Immature natural killer cell (primary cell): Measurements from ENCODE around the gene RFX1. TPM values are rescaled to one million over a fixed set of nuclear protein-coding genes. Genes with fewer than 3 reads are reported as not detected.
A peak's percentile ranks its signal among the peaks of the same experiment; 100 is the strongest.

Experiments
- DNase-seq, 3 donors: peaks; one replicate each; pipeline ENCODE4 v3.0.0; 2022; ENCODE audit warnings: mixed read lengths in 1 of 3
- H3K27ac Mint-ChIP-seq, 6 donors: one replicate each; pipeline ENCODE4 v1.8.0; 2020; ENCODE audit warnings: mixed read lengths in 6 of 6, mild to moderate bottlenecking in 5 of 6, inconsistent platforms in 4 of 6, moderate library complexity in 3 of 6
- H3K27me3 Mint-ChIP-seq, 3 donors: one replicate each; pipeline ENCODE4 v1.8.0; 2020 to 2021; ENCODE audit warnings: low read depth in 3 of 3, mild to moderate bottlenecking in 3 of 3, mixed read lengths in 3 of 3, moderate library complexity in 3 of 3, inconsistent platforms in 1 of 3
- H3K36me3 Mint-ChIP-seq, 3 donors: one replicate each; pipeline ENCODE4 v1.8.0; 2020; ENCODE audit warnings: mixed read lengths in 3 of 3, inconsistent platforms in 2 of 3, mild to moderate bottlenecking in 2 of 3
- H3K4me1 Mint-ChIP-seq, 2 donors: one replicate each; pipeline ENCODE4 v1.8.0; 2020; ENCODE audit warnings: inconsistent platforms in 2 of 2, mild to moderate bottlenecking in 2 of 2, mixed read lengths in 2 of 2, moderate library complexity in 1 of 2
- H3K4me3 Mint-ChIP-seq, 5 donors: one replicate each; pipeline ENCODE4 v1.8.0; 2020; ENCODE audit warnings: mild to moderate bottlenecking in 5 of 5, mixed read lengths in 5 of 5, inconsistent platforms in 3 of 5, moderate library complexity in 3 of 5
- H3K9me3 Mint-ChIP-seq, 6 donors: one replicate each; pipeline ENCODE4 v1.8.0; 2020; ENCODE audit warnings: mild to moderate bottlenecking in 6 of 6, mixed read lengths in 6 of 6, inconsistent platforms in 4 of 6, moderate library complexity in 3 of 6
- polyA plus RNA-seq, 3 donors: library from polyadenylated mRNA; unstranded; fragments of 300-500 nt; fragmentation: Illumina TruSeq; gene quantifications; one replicate each; pipeline ENCODE4 v1.2.3, GENCODE V29; 2021

RFX1 gene
- polyA plus RNA-seq, 3 donors from 2014 or later = 0.21 to 1.5 (median 0.66) TPM

DNA sequence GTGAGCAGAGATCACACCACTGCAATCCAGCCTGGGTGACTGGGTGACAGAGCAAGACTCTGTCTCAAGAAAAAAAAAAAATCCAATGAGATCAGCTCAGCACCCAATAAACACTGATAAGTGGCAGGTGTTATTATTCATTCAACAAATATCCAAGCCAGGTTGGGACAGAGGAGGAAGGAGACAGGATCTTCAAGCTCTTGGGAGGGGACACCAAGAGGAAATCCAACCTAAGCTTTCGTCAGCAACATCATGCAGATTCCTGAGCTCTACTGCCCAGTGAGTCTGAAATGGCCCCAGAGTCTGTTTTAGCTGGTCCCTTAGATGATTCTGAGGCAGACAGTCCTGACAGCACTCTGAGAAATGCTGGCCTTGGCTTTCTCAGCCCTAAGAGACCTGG lies 7.7 kb downstream of the RFX1 start:
- Mint-ChIP-seq H3K4me3 (no peak overlapping the region), H3K36me3 (peaks cover 0 to 4% (median 0%) of the 10 kb centered on the region in 3 donors), H3K27ac (peak overlapping the region in 4 of 6 donors; percentile 40 to 65 (median 50)), H3K27me3 (peaks cover 0 to 6% (median 5%) of the 10 kb centered on the region in 3 donors), H3K4me1 (peaks cover 21 to 26% of the 10 kb centered on the region in 2 donors), H3K9me3 (no peaks in the 10 kb centered on the region)
- DNase-seq = no peak

DNA sequence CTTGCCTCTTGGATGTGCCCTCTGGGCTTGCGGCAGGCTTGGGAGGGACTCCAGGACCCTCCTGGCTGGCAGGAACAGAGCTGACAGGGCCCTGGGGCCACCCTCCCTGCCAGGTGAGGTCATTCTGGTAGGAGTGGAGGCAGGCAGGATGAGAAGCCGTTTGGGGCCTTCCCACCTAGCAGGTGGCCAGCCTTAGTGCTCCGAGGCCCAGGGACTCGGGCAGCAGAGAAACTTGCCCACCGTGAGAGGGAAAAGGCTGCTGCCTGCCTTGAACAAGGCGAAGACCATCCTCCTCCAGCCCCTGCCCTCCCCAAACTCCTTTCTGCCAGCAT lies 8.5 kb downstream of the RFX1 start:
- H3K36me3 Mint-ChIP-seq = peaks cover 0 to 8% (median 0%) of the 10 kb centered on the region in 3 donors
- H3K4me1 Mint-ChIP-seq = peaks cover 13 to 17% of the 10 kb centered on the region in 2 donors
- H3K9me3 Mint-ChIP-seq = no peaks in the 10 kb centered on the region
- DNase-seq = no peak
- no peak overlapping the region for H3K27ac Mint-ChIP-seq
- peaks cover 0 to 5% (median 4%) of the 10 kb centered on the region in 3 donors for H3K27me3 Mint-ChIP-seq
- no peak overlapping the region for H3K4me3 Mint-ChIP-seq

DNA sequence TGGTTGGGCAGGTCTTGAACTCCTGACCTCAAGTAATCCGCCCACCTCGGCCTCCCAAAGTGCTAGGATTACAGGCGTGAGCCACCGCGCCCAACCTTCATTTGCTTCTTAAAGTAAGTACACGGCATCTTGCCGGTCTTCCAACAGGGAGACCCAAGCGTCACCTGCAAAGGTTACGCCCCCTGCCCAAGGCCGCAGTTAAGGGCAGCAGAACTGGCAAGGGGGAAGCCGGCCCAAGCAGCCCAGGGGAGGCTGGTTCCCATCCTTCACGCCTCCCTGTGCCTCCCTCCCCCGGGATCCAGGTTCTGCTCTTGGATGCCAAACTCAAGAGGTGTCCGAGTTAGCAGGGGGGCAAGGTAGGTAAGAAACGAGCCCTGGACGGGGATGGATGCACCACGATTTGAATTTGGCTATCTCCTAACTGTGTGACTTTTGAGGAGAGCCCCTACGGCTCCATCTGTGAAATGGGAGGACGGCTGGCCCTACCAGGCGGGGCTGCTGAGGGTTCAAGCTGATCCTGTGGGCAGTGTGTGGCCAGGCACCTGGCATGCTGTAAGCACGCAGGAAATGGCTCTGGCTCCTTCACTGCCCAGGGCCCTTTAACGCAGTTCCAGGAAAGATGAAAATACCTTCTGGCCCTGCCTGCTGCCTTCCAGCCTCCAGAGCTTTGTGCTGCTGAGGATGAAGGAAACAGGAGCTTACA lies 9.0 kb downstream of the RFX1 start:
- Mint-ChIP-seq H3K9me3 (no peaks in the 10 kb centered on the region), H3K4me1 (peaks cover 8 to 14% of the 10 kb centered on the region in 2 donors), H3K4me3 (no peak overlapping the region), H3K36me3 (peaks cover 0 to 10% (median 0%) of the 10 kb centered on the region in 3 donors), H3K27me3 (peaks cover 0 to 5% (median 0%) of the 10 kb centered on the region in 3 donors), H3K27ac (no peak overlapping the region)
- DNase-seq = no peak

DNA sequence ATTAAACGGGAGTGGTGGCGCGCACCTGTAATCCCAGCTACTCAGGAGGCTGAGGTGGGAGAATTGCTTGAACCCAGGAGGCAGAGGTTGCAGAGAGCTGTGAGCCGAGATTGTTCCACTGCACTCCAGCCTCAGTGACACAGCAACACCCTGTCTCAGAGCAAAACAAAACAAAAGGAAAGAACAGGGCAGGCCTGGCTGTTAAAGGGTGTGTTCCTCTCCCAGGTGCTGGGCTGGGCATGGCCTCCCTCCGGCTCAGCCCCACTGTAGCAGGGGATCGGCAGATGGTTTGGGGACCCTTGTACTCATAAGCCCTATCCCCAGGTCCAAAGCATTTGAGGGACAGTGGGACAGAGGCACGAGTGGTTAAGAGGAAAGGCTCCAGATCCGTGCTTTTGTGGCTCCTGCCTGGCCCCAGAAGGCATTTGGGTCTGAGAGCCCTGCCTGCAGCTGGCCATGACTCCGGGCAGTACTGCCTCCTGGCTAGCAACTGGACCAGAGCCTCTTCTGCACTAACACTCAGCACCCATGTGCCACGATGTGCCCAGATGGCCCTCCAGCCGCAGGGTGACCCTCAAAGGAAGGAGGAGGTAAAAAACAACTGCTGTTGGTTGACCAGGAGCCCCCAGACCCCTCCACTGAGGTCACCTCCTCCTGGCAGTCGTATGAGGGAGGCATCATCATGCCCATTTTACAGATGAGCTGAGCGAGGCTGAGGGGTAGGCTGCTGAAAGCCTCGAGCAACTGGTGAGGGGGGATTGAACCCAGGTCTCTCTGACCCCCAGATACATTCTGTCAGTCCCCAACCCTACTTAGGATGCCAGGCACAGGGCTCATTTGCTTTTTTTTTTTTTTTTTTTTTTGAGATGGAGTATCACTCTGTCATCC lies 10.0 kb downstream of the RFX1 start:
- Mint-ChIP-seq H3K36me3 (peaks cover 0 to 11% (median under 1%) of the 10 kb centered on the region in 3 donors), H3K9me3 (no peaks in the 10 kb centered on the region), H3K27ac (no peak overlapping the region), H3K27me3 (peaks cover 0 to 2% (median 0%) of the 10 kb centered on the region in 3 donors), H3K4me1 (peaks cover 3 to 13% of the 10 kb centered on the region in 2 donors), H3K4me3 (no peak overlapping the region)
- DNase-seq = no peak

DNA sequence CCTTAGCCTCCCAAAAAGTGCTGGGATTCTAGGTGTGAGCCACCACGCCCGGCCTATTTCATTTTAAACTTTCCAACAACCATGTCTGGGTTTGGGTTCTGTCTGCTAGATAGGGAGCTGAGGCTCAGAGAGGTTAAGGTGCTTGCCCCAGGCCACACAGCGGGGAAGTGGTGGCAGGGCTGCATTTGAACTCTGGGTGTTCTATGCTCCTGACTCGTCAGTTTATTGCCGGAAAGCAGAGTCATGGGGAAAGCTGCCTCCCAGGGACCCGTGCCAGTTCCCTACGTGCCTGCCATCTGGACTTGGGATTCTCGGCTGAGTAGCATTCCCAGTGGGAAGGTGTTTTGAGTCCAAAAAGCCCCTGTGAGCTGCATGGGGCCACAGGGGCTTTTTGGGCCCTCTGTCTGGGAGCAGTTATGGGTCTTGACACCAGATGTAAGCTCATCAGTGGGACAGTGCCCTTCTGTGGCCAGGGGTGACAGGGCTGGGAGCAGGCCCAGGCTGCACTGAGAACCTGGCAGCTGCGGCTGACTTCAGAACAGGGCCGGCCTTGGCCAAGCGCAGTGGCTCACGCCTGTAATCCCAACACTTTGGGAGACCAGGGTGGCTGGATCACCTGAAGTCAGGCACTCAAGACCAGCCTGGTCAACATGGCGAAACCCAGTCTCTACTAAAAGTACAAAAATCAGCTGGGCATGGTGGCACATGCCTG lies 10.9 kb downstream of the RFX1 start:
- Mint-ChIP-seq H3K36me3 (peaks cover 0 to 16% (median 5%) of the 10 kb centered on the region in 3 donors), H3K27ac (peak overlapping the region in 1 of 6 donors; percentile 34), H3K27me3 (no peaks in the 10 kb centered on the region), H3K4me3 (no peak overlapping the region), H3K9me3 (no peaks in the 10 kb centered on the region), H3K4me1 (peaks cover 0 to 9% of the 10 kb centered on the region in 2 donors)
- no peak for DNase-seq

DNA sequence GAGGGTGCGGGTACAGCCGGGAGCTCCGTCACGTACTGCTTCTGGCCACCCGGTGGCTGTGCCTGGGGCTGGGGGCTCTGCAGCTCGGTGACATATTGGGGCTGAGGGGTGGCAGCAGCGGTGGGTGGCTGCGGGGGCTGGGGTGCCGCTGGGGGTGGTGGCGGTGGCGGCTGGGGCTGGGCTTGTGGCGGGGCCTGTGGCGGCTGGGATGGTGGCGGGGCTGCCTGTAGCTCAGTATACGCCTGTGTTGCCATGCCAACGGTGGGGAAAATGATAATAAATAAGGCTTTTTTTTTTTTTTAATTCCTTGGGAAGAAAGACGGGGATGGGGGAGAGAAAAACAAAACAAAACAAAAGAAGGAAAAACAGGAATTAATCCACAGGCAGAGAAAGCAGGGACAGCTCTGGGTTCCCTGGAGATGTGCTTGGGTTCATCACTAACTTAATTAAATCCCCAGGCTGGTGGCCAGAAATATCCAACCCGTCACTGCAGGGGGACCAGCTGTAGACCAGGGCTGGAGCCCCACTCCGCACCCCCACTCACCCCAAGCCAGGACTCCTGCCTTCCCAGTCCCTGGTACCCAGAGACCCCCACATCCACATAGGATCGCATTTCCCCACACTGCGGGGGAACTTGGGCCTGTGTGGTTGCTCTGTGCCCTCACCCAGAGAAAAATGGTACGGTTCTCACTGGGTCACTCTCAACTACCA lies 12.4 kb downstream of the RFX1 start:
- H3K27me3 Mint-ChIP-seq = peaks cover 0 to under 1% (median 0%) of the 10 kb centered on the region in 3 donors
- peak overlapping the region in 1 of 6 donors; percentile 49 for H3K27ac Mint-ChIP-seq
- H3K4me3 Mint-ChIP-seq = no peak overlapping the region
- DNase-seq = no peak
- peaks cover 0 to 18% of the 10 kb centered on the region in 2 donors for H3K4me1 Mint-ChIP-seq
- H3K9me3 Mint-ChIP-seq = no peaks in the 10 kb centered on the region
- peaks cover 0 to 21% (median 9%) of the 10 kb centered on the region in 3 donors for H3K36me3 Mint-ChIP-seq

DNA sequence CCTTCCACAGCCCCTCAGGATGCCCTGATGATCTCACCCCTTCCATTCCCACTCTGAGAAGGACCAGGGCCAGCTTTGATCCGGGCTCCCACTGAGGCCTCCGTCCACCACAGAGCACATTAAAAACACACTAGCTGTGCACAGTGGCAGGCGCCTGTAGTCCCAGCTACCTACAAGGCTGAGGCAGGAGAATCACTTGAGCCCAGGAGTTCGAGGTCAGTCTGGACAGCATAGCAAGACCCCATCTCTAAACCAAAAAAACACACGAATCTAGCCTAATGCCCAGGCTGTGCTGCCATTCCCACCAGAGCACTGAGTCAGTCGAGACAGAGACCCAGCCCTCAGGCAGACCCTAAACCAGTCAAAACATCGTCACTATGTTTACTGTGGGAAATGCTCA lies 14.1 kb downstream of the RFX1 start:
- peaks cover 0 to 2% (median 2%) of the 10 kb centered on the region in 3 donors for H3K27me3 Mint-ChIP-seq
- H3K4me1 Mint-ChIP-seq = peaks cover 11 to 36% of the 10 kb centered on the region in 2 donors
- peaks cover 0 to 19% (median 9%) of the 10 kb centered on the region in 3 donors for H3K36me3 Mint-ChIP-seq
- H3K4me3 Mint-ChIP-seq = no peak overlapping the region
- peak overlapping the region in 3 of 6 donors; percentile 43 to 81 (median 50) for H3K27ac Mint-ChIP-seq
- H3K9me3 Mint-ChIP-seq = no peaks in the 10 kb centered on the region
- no peak for DNase-seq

DNA sequence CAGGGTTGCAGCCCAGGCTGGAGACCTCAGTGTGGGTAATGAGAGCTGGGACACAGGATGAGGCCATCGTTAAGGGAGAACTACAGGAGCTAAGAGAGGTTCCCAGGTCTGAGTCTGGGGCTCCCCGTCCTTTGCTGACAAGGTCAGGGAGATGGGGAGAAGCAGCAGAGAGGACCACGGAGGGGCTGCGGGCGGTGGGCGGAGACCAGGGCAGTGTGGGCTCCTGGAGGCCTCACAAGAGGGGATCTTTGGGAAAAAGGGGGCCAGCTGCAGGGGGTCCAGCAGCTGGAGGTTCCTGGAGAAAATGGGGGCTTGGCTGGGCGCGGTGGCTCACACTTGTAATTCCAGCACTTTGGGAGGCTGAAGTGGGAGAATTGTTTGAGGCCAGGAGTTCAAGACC lies 16.0 kb downstream of the RFX1 start:
- no peak overlapping the region for H3K4me3 Mint-ChIP-seq

DNA sequence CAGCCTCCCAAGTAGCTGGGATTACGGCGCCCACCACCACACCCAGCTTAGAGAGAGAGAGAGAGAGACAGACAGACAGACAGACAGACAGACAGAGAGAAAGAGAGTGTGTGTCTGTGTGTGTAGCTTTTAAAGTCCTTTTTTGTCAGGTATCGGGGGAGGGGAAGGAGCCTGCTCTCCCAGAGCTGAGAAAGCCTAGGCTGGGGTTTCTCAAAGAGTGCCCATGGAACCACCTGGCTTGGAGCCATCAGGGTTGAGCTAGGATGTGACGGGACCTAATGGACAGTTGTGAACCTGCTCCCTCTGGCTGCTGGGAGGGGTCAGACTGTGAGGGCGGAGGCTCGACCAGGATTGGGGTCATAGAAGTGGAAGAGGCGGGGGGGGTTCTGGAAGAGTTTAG lies 16.6 kb downstream of the RFX1 start:
- H3K4me1 Mint-ChIP-seq = peaks cover 32 to 59% of the 10 kb centered on the region in 2 donors
- H3K36me3 Mint-ChIP-seq = peaks cover 0 to 19% (median 9%) of the 10 kb centered on the region in 3 donors
- H3K27me3 Mint-ChIP-seq = peaks cover 6 to 8% (median 6%) of the 10 kb centered on the region in 3 donors
- H3K4me3 Mint-ChIP-seq = no peak overlapping the region
- no peak for DNase-seq
- no peaks in the 10 kb centered on the region for H3K9me3 Mint-ChIP-seq
- H3K27ac Mint-ChIP-seq = peak overlapping the region; percentile 40 to 100 (median 98)

More for the DNA sequence above, 16.0 kb downstream of the RFX1 start:
- no peaks in the 10 kb centered on the region for H3K9me3 Mint-ChIP-seq
- H3K27me3 Mint-ChIP-seq = peaks cover 6 to 8% (median 6%) of the 10 kb centered on the region in 3 donors
- peaks cover 31 to 55% of the 10 kb centered on the region in 2 donors for H3K4me1 Mint-ChIP-seq
- DNase-seq = no peak
- H3K27ac Mint-ChIP-seq = peak overlapping the region in 5 of 6 donors; percentile 68 to 100 (median 96)
- peaks cover 0 to 19% (median 9%) of the 10 kb centered on the region in 3 donors for H3K36me3 Mint-ChIP-seq

DNA sequence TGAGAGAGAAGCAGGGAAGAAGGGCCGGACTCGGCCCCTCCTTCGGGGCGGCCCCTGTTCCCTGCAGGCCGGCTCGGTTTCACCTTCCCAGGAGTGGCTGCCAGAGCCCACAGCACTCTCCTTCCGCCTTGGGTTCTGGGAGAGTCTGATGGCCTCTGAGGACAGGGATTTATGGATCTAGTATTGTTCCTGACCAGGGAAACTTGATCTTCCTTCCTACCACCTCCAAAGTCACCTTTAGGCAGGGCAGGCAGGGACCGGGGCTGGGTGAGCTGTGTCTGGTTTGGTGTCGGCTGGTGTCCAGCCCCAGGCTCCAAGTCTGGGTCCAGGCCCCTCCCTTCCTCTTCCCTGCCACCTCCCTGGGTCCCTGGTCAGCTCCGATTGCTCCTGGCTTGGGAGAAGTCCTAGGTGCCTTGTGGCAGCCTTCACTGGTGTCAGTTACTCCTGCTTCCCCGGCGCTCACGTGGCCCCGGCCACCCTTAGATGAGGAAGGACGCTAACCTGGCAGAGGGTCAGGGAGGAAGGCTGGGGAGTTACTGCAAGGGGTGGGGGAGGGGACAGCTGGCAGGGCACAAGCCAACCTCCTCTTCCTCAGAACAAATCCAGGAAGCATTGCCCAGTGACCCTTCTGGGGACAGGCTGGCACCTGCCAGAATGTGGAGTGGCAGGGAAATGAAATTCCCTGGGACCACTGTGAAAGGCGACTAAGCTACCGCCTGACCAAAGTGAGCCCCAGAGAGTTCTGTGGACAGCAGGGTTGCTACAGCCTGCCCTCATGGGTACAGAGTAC lies 18.8 kb downstream of the RFX1 start:
- H3K27me3 Mint-ChIP-seq = peaks cover 6 to 8% (median 6%) of the 10 kb centered on the region in 3 donors

DNA sequence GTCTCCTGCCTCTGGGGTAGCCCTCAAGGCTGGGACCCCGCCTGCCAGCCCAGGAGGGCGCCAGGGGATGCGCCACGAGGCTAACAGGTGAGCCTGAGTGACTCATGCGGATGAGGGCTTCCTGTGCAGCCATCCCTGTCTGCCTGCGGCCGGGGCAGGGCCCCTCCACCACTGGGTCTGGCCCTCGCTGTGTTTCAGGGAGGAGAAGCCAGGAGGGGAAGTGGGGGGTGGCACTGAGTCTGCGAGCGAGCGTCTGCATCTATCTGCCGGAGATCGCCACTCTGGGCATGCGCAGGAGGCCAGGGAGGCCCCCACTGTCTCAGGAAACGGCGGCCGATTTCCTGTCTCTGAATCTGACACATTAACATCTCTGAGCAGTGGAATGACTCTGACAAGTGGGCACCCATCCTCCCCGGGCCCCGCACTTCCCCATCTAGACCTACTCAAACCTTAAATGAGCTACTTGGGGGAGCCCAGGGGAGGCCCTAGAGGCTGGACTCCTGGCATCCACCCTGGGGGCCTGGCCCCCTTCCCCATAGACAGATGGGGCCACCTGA lies 19.7 kb downstream of the RFX1 start:
- DNase-seq = peak; percentile 99
- Mint-ChIP-seq H3K27me3 (peaks cover 6 to 8% (median 6%) of the 10 kb centered on the region in 3 donors), H3K4me3 (peak overlapping the region; percentile 72 to 77 (median 74)), H3K9me3 (no peaks in the 10 kb centered on the region), H3K4me1 (peaks cover 32 to 68% of the 10 kb centered on the region in 2 donors), H3K27ac (peak overlapping the region; percentile 96 to 100 (median 99)), H3K36me3 (peaks cover 0 to 13% (median 9%) of the 10 kb centered on the region in 3 donors)

More for the DNA sequence above, 18.8 kb downstream of the RFX1 start:
- Mint-ChIP-seq H3K27ac (peak overlapping the region; percentile 96 to 100 (median 99)), H3K9me3 (no peaks in the 10 kb centered on the region), H3K36me3 (peaks cover 0 to 15% (median 9%) of the 10 kb centered on the region in 3 donors), H3K4me1 (peaks cover 32 to 65% of the 10 kb centered on the region in 2 donors), H3K4me3 (peak overlapping the region; percentile 72 to 77 (median 74))
- no peak for DNase-seq
